ENCODE measurements around the gene MELTF. TPM values are rescaled to one million over a fixed set of nuclear protein-coding genes. Genes with fewer than 3 reads are reported as not detected.

Gene MELTF
- total RNA-seq, 1 experiment from 2014 or later: 60.6 TPM

- no peak for DNase-seq (ENCODE audit: low read depth)
- in situ Hi-C loops (cut with HindIII; ENCODE audit: low pct_unique_long_range_greater_than_20kb, low sequenced_read_pairs): no loop called here
These were observed 67.3 kb downstream of the MELTF start for GRCh38 chr3:196962108-196962929.

GRCh38 chr3:196954832-196955231 is 74.8 kb downstream of the MELTF start:
- DNase-seq (ENCODE audit: low read depth): no peak
- in situ Hi-C loops (cut with HindIII; ENCODE audit: low pct_unique_long_range_greater_than_20kb, low sequenced_read_pairs): no loop called here

Other genes starting within 250 kb of the MELTF start
- 20.6 and 43.0 TPM in 2 replicates for gene SENP5, start 161.9 kb downstream of the MELTF start, total RNA-seq (2014; rRNA removed; shearing (Covaris generic); ENCODE audit: low replicate concordance)
- gene NCBP2, start 87.3 kb downstream of the MELTF start, total RNA-seq (2014; rRNA removed; shearing (Covaris generic); ENCODE audit: low replicate concordance): 22.6 and 30.6 TPM in 2 replicates
- 0.10 and 12.7 TPM in 2 replicates for gene PIGZ, start 61.0 kb downstream of the MELTF start, total RNA-seq (2014; rRNA removed; shearing (Covaris generic); ENCODE audit: low replicate concordance)

Measured in Caki2 (cell line).